HG02571 (cell line): ENCODE results near the gene FASN.
"Not testable (repeated sequence)": the region's sequence is repeated elsewhere in the genome, so short reads cannot be mapped to it uniquely, and the experiment has no call there.

Experiments
- ATAC-seq: cut with Tn5 transposase; IDR thresholded peaks from one replicate; pipeline ENCODE4 v1.9.1; 2021; ENCODE audit warnings: mild to moderate bottlenecking, moderate library complexity; ENCODE audit not compliant: unreplicated experiment

The FASN gene

DNA sequence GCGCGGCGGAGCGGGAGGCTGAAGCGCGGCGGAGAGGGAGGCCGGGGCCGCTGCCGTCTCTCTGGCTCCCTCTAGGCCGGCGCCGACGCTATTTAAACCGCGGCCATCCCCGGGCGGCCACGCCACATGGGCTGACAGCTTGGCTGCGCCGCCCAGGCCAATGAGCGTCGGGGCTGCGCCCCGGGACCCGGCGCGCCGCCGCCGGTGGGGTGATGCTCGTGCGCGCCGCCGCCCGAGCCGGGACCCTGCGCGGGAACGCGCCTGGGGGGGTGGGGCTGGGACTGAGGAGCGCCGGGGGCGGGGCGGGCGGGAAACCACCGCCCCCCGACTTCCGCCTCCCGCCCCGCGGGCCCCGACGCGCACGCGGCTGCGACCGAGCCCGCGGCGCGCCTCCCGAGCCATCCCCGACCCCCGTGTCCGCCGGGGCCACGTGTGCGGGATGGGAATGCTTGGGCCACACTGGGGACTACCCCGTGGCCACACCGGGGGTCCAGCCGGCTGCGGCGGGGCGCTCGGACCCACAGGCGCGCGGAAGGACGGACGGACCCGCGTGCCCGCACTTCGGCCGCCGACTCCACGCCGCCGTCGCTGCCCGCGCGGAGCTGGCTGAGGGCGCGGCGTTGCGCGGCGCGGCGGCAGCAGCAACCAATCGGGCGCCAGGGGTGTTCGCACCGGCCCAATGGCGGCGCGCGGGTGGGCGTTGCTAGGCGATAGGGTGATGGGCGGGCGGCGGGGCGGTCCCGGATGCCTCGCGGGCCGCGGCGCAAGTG, at the start of gene FASN:
Gene FASN (minus strand): TSS at position 68 of the 770 bp plus-strand sequence. CDS start 1,791 bp downstream, outside the sequence.
- peak; percentile 64 for ATAC-seq

GRCh38 chr17:82146663-82147654, 48.9 kb upstream of the FASN start:
- no peak for ATAC-seq

GRCh38 chr17:82145550-82146155, 47.6 kb upstream of the FASN start:
- no peak for ATAC-seq

DNA sequence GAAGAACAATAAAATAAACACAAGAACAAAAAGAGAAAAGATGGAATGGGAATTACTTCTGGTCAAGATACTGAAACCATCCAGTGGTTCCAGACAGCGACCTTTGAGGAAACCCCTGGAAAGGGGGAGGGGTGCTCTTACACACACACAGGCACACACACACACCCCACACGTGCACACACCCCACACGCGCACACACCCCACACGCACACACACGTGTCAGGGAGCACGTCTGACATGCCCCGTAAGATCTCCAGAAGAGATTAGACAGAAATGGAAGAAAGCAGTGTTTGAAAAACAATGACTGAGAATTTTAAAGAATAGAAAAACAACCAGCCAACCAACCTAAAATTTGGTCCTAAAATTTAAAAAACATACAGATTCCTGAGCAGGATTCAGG, 45.3 kb upstream of the FASN start:
- no peak for ATAC-seq

DNA sequence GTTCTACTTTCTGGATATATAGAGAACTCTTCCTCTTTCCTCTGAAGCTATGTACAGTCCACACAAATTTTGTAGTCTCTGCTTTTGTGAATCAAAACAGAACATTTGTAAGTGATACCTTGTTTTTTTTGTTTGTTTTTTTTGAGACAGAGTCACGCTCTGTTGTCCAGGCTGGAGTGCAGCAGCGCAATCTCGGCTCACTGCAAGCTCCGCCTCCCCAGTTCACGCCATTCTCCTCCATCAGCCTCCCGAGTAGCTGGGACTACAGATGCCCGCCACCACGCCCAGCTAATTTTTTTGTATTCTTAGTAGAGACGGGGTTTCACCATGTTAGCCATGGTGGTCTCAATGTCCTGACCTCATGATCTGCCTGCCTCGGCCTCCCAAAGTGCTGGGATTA, 41.9 kb upstream of the FASN start:
- not testable (repeated sequence) for ATAC-seq

DNA sequence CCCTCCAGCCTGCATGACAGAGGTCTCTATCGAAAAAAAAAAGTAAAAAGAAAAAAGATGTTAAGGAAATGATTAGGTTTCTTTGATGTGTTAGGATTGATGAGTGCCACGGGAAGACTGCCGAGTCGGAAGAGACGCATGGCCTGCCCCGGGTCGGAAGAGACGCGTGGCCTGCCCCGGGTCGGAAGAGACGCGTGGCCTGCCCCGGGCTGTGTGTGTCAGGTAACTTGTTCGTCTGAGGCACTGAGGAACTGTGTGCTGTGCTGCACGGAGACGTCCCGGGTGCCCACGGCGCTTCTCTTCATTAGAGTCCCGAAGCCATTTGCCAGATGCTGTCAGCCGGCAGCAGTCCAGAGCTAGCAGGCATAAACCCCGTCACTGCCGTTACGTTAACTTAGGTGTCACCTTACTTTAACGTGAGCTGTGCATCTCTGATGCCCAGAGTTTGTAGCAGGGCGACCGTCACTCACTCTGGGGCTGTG, 40.5 kb upstream of the FASN start:
- ATAC-seq: no peak

GRCh38 chr17:82134101-82134500, 36.1 kb upstream of the FASN start:
- no peak for ATAC-seq

DNA sequence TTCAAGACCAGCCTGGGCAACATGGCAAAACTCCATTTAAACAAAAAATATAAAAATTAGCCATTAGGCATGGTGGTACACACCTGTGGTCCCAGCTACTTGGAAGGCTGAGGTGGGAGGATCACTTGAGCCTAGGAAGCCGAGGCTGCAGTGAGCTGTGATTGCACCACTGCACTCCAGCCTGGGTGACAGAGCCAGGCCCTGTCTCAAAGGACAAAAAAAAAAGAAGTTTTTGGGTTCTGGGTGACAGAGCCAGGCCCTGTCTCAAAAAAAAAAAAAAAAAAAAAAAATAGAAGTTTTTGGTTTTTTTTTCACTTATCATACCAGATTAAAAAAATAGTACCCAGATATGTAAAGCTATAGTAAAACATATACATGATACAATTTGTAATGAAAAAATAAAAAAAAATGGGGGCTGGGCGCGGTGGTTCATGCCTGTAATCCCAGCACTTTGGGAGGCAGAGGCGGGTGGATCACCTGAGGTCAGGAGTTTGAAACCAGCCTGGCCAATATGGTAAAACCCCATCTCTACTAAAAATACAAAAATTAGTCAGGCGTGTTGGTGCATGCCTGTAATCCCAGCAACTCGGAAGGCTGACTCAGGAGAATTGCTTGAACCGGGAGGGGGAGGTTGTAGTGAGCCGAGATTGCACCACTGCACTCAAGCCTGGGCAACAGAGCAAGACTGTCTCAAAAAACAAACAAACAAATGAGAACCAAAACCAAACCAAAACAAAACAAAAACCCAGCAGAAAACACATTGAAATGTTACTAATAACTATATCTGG, 35.3 kb upstream of the FASN start:
- not testable (repeated sequence) for ATAC-seq

DNA sequence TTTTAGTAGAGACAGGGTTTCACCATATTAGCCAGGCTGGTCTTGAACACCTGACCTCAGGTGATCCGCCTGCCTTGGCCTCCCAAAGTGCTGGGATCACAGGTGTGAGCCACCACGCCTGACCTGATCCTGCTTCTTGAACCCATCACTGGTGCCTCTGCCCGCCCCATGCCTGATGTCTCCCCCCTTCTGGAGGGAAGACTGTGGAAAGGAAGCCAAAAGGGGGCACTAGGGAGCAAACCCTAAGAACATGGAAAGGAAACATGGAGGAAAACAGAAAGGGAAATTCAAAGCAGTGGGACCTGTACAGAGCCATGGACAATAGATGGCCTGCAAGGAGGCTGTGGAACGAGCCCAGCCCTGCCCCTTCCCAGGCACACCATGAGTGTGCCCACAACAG, 31.1 kb upstream of the FASN start:
- ATAC-seq: no peak

GRCh38 chr17:82128287-82128686, 30.3 kb upstream of the FASN start:
- no peak for ATAC-seq

GRCh38 chr17:82127704-82128103, 29.7 kb upstream of the FASN start:
- ATAC-seq: no peak

DNA sequence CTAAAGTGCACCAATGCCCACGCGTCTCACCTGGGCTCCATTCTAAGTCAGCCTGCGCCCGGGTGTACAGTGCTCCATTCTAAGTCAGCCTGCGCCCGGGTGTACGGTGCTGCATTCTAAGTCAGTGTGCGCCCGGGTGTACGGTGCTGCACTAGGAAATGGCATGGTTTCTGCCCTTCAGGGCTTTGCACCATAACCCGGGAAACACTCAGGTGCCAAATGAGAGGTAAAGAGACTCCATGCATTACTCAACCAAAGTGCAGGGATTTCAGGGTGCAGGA, 29.2 kb upstream of the FASN start:
- ATAC-seq: no peak

GRCh38 chr17:82126556-82127314, 28.7 kb upstream of the FASN start:
- no peak for ATAC-seq

DNA sequence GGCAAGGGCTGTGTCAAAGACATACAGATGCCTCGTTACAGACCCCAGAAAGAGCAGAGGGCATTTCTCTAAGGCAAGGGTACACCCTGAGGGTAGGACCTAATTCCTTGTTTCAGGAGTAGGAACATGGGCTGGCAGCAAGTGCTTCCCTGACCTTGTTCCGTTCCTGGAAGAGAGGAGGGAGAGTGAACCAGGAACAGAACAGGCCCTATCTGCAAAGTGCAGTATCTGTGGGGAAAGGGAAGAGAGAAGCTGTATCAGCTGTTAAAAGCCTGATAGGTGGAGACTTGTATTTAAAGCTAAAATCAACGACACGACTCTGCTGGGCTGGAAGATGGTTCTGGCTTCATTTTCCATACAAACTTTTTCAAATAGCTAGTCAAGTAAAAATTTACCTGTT, 26.1 kb upstream of the FASN start:
- no peak for ATAC-seq

DNA sequence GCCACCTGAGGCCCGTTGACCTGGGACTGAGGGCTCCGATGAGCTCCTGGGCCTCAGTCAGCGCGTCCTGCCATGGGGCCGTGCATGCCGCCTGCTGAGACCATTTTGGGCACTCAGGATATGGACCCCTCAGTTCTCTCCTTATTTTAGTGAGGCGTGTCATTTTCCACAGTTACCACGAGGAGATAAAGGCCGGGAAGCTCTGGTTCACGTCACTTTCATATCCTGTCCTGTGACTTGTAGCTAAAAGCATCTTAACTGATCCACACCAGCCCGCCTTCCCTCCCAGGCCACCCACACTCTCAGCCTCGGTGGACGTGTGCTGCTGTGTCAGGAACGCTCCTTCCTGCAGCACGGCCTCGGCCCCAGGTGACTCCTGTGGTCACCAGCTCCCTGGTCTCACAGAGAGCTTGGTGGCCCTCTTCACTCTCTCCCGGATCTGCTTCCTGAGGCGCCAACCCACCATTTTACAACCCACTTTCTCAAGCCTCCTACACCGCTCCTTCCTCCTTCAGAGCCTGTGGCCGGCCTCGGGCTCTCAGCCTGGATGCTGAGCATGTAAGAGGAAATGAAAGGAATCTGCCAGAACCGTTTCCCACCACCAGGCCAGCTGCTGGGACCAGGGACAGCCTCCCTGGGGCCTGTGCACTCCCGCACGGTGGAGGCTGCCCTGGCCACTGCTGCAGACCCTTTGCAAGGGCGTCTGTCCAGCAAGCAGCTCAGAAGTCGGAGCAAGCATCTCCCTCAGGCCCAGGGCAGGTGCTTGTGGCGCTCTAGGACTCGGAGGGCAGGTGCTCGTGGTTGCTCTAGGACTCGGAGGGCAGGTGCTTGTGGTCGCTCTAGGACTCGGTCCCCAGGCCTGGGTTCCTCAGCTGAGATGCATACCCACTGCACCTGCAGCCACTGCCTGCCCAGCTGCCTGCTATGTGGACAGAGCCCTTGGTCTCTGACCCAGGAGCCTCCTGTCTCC, 23.9 kb upstream of the FASN start:
- ATAC-seq: no peak

DNA sequence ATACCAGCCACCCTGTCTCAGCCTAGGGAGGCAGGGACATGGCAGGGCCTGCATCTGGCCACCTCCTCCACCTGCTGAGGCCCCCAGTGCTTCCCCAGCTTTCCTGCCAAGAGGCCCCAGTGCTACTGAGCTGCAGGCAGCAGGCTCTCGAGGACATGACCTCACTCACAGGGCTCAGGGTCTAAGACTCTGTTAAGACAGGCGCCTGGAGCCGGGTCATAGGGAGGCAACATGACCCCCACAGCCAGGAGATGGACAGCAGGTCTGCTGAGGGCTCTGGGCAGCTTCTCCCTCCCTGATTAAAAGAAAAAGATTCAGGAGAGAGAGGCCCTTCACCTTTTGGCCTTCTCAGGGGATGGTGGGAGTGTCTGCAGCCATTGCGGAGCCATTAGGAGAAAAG, 23.2 kb upstream of the FASN start:
- ATAC-seq: no peak

GRCh38 chr17:82120148-82120547, 22.1 kb upstream of the FASN start:
- ATAC-seq: no peak

GRCh38 chr17:82118815-82119380, 20.9 kb upstream of the FASN start:
- no peak for ATAC-seq
